Activated CD4-positive, alpha-beta T cell treated with anti-CD3 and anti-CD28 coated beads, Interleukin-2, amount 50 U/mL, for 48 hours (primary cell): ENCODE results near the gene DUSP14.
"Not testable (repeated sequence)": the region's sequence is repeated elsewhere in the genome, so short reads cannot be mapped to it uniquely, and the experiment has no call there.

Source experiments
- DNase-seq, 2 experiments: peaks; one replicate each; pipeline ENCODE4 v3.0.0-alpha.2; 2020

The DUSP14 gene

DNA sequence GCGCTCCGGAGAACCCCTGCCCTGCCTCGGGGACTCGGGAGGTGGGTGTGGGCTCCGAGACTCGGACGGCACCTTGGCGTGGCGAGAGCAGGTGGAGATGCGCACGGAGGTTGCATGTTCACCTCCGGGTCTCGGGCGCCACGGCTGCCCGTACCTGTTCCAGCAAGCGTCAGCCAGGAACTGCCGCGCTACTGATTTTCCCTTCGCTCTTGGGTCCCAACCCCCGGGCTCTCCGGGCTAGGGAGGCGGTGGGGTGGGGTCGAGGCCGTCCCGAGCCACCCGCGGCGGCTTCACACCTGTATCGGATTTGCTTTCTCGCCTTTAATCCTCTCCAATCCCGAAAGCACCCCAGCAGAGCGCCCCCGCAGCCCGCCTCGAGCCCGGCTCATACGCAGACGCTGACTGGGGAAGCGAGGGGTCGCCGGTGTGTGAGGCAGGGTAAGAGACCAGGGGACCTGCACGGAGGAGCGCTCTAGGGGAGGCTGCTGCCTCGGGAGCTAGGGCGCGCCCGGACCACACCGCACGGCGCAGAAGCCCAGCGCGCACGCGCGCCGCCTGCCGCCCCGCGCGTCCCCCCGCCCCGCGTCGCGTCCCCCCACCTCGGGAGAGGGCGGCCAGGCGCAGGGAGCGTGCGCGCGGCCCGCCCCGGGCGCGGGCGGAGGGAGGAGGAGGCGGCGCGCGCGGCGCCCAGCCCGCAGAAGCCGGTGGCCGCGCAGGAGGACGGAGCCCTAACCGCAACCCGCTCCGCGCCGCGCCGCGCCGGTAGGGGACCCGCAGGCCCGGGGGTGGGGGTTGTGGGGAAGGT, at the start of gene DUSP14:
Gene DUSP14 (plus strand): TSS at position 695 of the 805 bp plus-strand sequence. CDS start 22,382 bp downstream, outside the sequence.
- peak; percentile 76 to 80 for DNase-seq

DNA sequence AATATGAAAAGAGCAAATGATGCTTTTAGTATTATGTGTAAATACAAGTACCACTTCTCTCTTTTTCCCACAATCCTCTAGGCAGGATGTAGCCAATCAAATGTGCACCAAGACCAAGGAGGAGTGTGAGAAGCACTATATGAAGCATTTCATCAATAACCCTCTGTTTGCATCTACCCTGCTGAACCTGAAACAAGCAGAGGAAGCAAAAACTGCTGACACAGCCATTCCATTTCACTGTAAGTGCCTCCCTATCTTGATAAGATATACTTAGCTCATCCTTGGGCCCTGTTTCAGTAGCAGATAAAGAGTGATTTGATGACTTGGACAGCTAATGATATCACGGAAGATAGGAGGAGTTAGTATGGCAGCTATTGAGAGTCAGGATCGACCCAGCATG, 49.3 kb upstream of the DUSP14 start:
- DNase-seq = no peak

DNA sequence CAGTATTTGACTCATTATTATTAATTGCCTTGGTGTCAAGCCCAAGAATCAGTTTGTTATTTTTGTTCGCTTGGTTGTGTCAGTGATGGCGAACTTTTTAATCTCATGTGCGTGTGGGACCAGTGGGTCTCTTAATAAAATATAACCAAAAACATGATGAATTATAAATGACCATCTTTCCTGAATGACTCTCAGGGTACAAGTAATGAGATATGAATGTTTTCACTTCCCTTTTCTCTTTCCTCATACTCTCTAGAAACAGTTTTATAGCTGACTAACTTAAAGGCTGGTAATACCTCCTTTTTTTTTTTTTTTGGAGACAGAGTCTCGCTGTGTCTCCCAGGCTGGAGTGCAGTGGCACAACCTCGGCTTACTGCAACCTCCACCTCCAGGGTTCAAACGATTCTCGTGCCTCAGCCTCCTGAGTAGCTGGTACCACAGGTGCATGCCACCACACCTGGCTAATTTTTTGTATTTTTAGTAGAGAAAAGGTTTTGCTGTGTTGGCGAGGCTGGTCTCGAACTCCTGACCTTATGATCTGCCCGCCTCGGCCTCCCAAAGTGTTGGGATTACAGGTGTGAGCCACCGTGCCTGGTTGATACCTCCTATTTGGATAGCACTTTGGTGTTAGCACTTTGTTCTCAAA, 48.2 kb upstream of the DUSP14 start:
- DNase-seq = not testable (repeated sequence)

GRCh38 chr17:37446027-37446426, 43.7 kb upstream of the DUSP14 start:
- no peak for DNase-seq

DNA sequence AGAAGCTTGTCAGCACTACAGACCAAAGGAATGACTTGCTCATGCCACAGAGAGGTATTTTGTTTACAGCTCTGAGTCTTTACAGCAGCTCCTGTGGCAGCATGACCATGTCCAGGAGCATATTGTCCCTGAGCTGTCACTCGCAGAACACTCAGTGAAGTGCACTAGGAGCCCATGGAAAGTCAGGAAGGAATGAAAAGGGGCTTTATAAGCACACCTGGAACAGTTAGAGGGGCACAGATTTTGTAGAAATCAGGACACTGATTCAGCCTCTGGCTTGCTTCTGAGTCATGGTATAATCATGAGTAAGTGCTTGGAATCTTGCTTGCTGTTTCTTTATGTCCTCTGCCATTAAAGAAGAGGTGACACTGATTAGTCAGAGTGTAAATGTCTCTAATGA, 42.0 kb upstream of the DUSP14 start:
- DNase-seq = no peak

DNA sequence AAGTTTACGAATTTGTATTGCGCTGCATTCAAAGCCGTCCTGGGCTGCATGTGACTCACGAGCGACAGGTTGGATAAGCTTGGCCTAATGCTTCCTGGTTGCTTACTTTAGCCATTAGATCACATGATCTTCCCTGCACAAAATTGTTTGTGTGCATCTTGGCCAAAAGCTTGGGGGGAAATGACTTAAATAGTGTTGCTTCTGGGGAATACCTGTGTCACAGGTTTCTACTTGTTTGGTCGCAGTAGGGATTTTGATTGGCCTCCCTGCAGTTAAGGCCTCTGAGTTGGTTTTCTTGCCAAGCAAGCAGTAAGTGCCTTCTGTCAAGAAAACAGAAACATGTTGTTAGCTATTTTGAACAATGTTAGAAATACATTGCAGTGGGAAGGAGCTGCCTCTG, 39.6 kb upstream of the DUSP14 start:
- no peak for DNase-seq

DNA sequence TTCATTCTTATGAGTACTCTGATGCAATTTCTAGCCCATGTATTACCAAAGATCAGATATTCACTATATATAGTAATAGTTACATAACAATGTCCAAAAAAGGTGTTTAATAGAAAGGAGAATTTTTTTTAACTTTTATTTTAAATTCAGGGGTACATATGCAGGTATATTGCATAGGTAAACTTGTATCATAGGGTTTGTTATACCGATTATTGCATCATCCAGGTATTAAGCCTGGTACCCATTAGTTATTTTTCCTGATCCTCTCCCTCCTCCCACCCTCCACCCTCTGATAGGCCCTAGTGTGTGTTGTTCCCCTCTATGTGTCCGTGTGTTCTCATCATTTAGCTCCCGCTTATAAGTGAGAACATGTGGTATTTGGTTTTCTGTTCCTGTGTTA, 31.9 kb upstream of the DUSP14 start:
- not testable (repeated sequence) for DNase-seq

GRCh38 chr17:37458805-37459204, 30.9 kb upstream of the DUSP14 start:
- DNase-seq = no peak

- no peak for DNase-seq
Measured at GRCh38 chr17:37461668-37462067, 28.0 kb upstream of the DUSP14 start.

GRCh38 chr17:37462492-37462891, 27.2 kb upstream of the DUSP14 start:
- DNase-seq = no peak

- DNase-seq = no peak
Measured at GRCh38 chr17:37463039-37463438, 26.7 kb upstream of the DUSP14 start.

DNA sequence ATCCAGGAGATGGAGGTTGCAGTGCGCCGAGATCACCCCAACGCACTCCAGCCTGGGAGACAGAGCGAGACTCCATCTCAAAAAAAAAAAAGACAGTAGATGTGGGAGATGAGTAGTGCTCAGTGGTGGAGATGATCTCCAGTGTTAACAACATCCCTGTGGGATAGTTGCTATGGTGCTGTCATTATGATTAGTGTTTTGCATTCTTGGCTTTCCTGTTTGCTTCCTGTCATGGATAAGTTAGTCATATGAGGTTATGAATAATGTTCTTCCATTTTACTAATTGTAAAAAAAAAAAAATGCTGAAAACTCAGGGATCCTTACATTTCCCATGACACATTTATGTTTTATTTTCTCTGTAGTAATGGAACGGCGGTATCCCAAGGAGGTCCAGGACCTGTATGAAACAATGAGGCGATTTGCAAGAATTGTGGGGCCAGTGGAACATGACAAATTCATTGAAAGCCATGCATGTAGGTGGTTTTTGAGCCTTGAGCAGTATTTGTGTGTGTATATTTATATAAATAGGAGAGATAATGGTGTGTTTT, 24.5 kb upstream of the DUSP14 start:
- no peak for DNase-seq

GRCh38 chr17:37466471-37466870, 23.2 kb upstream of the DUSP14 start:
- no peak for DNase-seq

DNA sequence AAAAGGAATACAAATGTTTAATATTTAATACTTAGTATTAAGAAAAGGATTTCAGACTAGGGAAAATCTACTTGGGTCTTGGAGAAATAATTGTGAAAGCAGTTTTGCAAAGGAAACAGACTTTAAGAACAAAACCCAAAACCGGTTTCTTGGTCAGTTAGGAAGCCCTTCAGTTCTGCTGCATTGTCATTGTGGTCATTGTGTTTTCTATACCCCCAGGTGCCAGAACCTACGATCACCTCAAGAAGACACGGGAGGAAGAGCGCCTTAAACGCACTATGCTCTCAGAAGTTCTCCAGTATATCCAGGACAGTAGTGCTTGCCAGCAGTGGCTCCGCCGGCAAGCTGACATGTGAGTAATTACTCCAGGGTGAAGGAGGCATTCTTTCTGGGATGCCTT, 19.5 kb upstream of the DUSP14 start:
- DNase-seq = no peak

DNA sequence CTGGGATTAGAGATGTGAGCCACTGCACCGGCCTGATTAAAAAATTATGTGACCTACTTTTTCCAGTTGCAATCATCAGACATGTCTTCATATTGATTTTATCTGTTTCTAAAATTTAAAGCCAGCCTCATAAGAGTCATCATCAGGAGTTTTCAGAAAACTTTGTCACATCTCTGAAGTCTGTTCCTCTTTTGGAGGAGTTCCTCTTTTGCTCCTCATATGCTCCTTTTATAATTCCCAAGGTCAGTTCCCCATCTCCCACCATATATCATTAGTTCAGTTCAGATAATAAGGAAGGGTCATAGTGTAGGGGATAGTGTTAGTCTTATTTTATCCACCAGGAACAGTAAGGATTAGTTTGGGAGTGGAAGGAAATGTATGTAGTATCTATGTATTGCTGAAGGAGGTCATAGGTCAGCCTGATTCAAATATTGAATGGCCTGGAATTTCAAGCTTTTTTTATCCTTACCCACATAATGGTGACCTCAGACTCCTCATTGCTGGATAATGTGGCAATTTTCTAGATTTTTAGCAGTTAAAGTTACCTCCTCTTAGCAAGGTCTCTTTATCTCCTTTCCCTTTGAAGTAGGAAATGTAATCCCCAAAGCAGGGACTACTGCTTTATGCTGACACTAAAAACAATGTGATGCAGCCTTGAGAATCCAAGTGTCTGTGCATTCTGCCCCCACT, 13.8 kb upstream of the DUSP14 start:
- DNase-seq = no peak

DNA sequence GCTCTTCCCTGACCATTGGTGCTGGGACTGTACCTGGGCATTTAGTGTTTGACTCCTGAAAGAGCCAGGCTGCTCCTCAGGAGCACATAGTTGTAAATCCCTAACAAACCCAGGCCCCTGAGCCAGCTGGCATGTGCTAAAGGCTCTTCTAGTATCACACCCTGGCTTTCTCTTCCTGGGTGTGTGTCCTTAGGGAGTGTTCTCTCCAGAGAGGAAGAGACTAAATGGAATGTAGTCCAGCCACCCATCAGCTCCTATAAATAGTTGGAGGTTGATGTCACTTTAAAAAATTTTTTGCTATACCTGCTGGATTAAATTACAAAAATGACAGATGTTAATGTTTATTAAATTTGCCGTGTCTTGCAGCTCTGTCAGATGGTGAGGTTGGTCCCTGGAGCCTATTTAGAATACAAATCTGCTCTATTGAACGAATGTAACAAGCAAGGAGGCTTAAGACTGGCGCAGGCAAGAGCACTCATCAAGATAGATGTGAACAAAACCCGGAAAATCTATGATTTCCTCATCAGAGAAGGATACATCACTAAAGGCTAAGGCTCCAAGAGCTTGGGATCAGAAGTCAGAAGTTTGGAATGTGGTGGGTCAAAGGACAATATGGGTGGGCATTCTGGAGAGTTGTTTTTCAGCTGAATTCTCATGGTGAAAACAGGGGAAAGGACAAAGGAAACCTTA, 13.1 kb upstream of the DUSP14 start:
- DNase-seq = no peak

DNA sequence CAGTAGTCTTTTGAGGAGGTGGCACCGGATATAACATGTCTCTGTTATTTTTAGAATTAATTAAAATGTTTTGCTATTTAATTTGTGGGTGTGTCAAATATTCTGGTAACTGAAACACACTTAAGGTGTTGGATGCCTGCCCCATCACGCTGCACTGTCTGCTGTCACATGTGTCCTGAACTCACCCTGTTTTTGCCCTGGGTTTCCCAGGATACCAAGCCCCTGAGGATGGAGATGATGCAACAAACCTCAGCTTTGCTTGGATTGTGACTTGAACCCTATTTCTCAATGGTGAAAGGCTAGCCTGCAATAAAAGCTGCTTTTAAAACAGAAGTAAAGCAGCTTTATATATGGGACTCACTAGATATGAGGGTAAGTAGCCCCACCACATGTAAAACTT, 11.5 kb upstream of the DUSP14 start:
- DNase-seq = no peak

DNA sequence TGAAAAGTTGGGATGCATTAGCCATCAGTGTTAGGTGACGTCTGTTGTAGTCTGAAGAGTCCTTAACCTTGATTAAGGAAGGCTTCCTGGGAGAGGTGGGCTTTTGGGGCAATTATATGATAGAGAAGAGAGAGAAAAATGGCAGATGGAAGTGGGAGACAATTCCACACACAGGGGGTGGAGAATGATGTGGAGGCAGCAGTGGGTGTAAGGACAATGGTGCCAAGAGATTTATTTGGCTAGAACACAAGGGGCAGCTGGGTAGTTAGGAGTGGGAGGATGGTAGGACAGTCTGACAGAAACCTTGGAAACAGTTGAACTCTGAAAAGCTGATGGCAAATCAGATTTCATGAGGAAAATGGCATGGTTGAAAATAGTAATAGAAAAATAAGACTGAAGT, 10.7 kb upstream of the DUSP14 start:
- DNase-seq = no peak

DNA sequence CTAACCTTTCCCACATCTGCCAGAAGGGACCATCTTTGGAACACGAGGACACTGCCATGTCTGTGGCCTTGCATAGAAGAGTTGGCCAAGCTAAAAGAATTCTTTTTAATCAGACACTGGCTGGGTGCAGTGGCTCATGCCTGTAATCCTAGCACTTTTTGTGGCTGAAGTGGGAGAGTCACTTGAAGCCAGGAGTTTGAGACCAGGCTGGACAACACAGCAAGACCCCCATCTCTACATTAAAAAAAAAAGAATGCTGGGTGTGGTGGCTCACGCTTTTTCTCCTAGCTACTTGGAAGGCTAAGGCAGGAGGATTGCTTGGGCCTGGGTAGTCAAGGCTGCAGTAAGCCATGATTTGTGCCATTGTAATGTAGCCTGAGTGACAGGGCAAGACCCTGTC, 9.3 kb upstream of the DUSP14 start:
- DNase-seq = no peak

DNA sequence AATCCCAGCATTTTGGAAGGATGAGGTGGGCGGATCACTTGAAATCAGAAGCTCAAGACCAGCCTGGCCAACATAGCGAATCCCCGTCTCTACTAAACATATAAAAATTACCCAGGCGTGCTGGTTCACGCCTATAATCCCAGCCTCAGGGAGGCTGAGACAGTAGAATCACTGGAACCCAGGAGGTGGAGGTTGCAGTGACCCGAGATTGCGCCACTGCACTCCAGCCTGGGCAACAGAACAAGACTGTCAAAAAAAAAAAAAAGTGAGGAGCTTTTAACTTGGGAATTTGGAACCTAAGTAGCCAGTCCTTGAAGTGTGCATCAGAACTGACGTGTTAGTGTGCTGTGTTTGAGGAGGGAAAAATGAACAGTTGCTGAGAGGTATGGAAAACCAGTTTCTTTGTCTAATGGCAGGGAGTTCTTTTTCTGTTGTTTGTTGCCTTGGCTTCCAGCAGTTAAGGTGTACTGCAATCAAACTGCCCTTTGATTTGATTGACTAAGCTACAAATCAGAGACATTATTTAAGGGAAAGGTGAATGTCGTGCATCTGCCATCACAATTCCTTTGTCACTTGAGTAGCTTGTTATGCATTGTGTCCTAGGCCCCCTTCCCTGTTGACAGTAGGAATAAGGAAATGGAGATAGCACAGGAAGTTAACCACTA, 8.6 kb upstream of the DUSP14 start:
- DNase-seq = no peak

DNA sequence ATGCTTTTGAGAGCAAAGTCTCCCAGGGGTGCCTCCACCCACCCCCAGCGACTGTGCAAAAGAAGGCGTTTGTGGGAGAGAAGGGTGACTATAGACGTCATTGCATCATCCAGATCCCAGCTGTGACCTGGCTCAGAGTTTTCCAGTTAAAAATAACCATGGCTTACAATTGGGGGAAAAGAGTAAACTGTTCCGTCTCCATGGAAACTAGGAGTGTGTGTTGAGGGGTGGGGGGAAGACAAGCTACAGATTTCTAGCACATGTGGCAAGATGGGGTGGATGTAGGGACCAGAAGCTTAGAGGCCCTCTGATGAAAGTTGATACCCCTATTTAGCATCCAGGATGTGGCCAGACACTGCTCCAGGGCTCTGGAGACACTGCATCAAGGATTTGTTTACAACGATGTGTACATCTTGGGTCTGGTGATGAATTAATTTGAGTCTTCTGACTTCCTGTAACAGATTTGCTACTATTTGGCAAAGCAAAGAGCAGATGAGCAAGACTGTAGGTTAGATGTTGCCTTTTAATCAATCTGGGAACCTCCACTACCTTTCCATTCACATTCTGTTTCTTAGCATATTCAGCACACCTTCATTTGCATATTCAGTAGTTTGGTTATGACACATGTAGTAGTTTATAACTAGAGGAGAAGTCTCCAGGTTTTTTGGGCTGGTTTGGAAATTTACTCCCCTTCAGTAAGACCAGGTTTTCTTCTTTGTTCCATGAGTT, 6.2 kb upstream of the DUSP14 start:
- DNase-seq = no peak
